ENCODE results near the gene DES. TPM values are rescaled to one million over a fixed set of nuclear protein-coding genes. Genes with fewer than 3 reads are reported as not detected.

DES gene
- total RNA-seq, 2 experiments from 2014 or later: not detected

GRCh38 chr2:219465659-219466561 lies 47.7 kb downstream of the DES start:
- Mint-ChIP-seq H3K4me1 (ENCODE audit: low read depth) (no peaks in the 10 kb centered on the region), H3K36me3 (no peaks in the 10 kb centered on the region), H3K4me3 (no peak overlapping the region), H3K27ac (no peak overlapping the region), H3K27me3 (no peaks in the 10 kb centered on the region), H3K9me3 (no peaks in the 10 kb centered on the region)
- no peak for DNase-seq
- ChIA-PET POLR2A (no interaction called here), CTCF (interaction anchor here (2.2 kb wide), 1 partner anchor 64 kb away, joined by 7 read pairs; no protein-coding TSS in a partner anchor)
- intact Hi-C loops (cut with micrococcal nuclease): no loop called here

GRCh38 chr2:219466816-219467735 lies 48.9 kb downstream of the DES start:
- DNase-seq: no peak
- ChIA-PET CTCF (interaction anchor here (1.7 kb wide), 1 partner anchor 62 kb away, joined by 4 read pairs; no protein-coding TSS in a partner anchor), POLR2A (no interaction called here)
- Mint-ChIP-seq H3K36me3 (no peaks in the 10 kb centered on the region), H3K27me3 (no peaks in the 10 kb centered on the region), H3K9me3 (no peaks in the 10 kb centered on the region), H3K27ac (no peak overlapping the region), H3K4me3 (no peak overlapping the region), H3K4me1 (ENCODE audit: low read depth) (no peaks in the 10 kb centered on the region)
- intact Hi-C loops (cut with micrococcal nuclease): no loop called here

GRCh38 chr2:219467736-219468075 lies 49.5 kb downstream of the DES start:
- POLR2A ChIA-PET: no interaction called here
- H3K4me1 Mint-ChIP-seq (ENCODE audit: low read depth): no peaks in the 10 kb centered on the region
- no peaks in the 10 kb centered on the region for H3K9me3 Mint-ChIP-seq
- no peak overlapping the region for H3K27ac Mint-ChIP-seq
- no peaks in the 10 kb centered on the region for H3K27me3 Mint-ChIP-seq
- intact Hi-C loops (cut with micrococcal nuclease): no loop called here
- H3K36me3 Mint-ChIP-seq: no peaks in the 10 kb centered on the region
- DNase-seq: no peak
- CTCF ChIA-PET: interaction anchor here (1.7 kb wide), 1 partner anchor 62 kb away, joined by 4 read pairs; no protein-coding TSS in a partner anchor
- no peak overlapping the region for H3K4me3 Mint-ChIP-seq

GRCh38 chr2:219468410-219469185 lies 50.4 kb downstream of the DES start:
- CTCF ChIA-PET: interaction anchor here (1.2 to 1.7 kb wide), 3 partner anchors 30 to 61 kb away, joined by 3 to 4 read pairs (median 4); partner anchors contain the start of gene GMPPA
- POLR2A ChIA-PET: no interaction called here
- Mint-ChIP-seq H3K27me3 (no peaks in the 10 kb centered on the region), H3K9me3 (no peaks in the 10 kb centered on the region), H3K4me3 (no peak overlapping the region), H3K36me3 (no peaks in the 10 kb centered on the region), H3K4me1 (ENCODE audit: low read depth) (no peaks in the 10 kb centered on the region), H3K27ac (no peak overlapping the region)
- intact Hi-C loops (cut with micrococcal nuclease): no loop called here
- no peak for DNase-seq

GRCh38 chr2:219469186-219469724 lies 51.1 kb downstream of the DES start:
- CTCF ChIA-PET: interaction anchor here (1.2 to 1.6 kb wide), 2 partner anchors 30 to 60 kb away, joined by 3 to 4 read pairs; partner anchors contain the start of gene GMPPA
- POLR2A ChIA-PET: no interaction called here
- no peaks in the 10 kb centered on the region for H3K9me3 Mint-ChIP-seq
- intact Hi-C loops (cut with micrococcal nuclease): no loop called here
- no peaks in the 10 kb centered on the region for H3K4me1 Mint-ChIP-seq (ENCODE audit: low read depth)
- DNase-seq: no peak
- H3K27me3 Mint-ChIP-seq: no peaks in the 10 kb centered on the region
- H3K27ac Mint-ChIP-seq: no peak overlapping the region
- H3K4me3 Mint-ChIP-seq: no peak overlapping the region
- H3K36me3 Mint-ChIP-seq: no peaks in the 10 kb centered on the region

GRCh38 chr2:219470429-219470828 lies 52.3 kb downstream of the DES start:
- no peak for DNase-seq
- POLR2A ChIA-PET: no interaction called here
- Mint-ChIP-seq H3K27me3 (no peaks in the 10 kb centered on the region), H3K4me1 (ENCODE audit: low read depth) (no peaks in the 10 kb centered on the region), H3K36me3 (no peaks in the 10 kb centered on the region), H3K9me3 (no peaks in the 10 kb centered on the region), H3K27ac (no peak overlapping the region), H3K4me3 (no peak overlapping the region)
- CTCF ChIA-PET: interaction anchor here (1.1 to 9.8 kb wide), 3 partner anchors 17 to 59 kb away, joined by 3 to 95 read pairs (median 4); partner anchors contain the start of gene GMPPA
- intact Hi-C loops (cut with micrococcal nuclease): no loop called here

GRCh38 chr2:219471476-219472371 lies 53.5 kb downstream of the DES start:
- DNase-seq: no peak
- H3K27me3 Mint-ChIP-seq: peaks cover 2% of the 10 kb centered on the region
- peaks cover 4% of the 10 kb centered on the region for H3K4me1 Mint-ChIP-seq (ENCODE audit: low read depth)
- no peaks in the 10 kb centered on the region for H3K9me3 Mint-ChIP-seq
- CTCF ChIA-PET: interaction anchor here (9.8 kb wide), 1 partner anchor 58 kb away, joined by 95 read pairs; no protein-coding TSS in a partner anchor
- H3K36me3 Mint-ChIP-seq: no peaks in the 10 kb centered on the region
- no peak overlapping the region for H3K4me3 Mint-ChIP-seq
- intact Hi-C loops (cut with micrococcal nuclease): no loop called here
- POLR2A ChIA-PET: no interaction called here
- H3K27ac Mint-ChIP-seq: no peak overlapping the region

GRCh38 chr2:219472629-219473187 lies 54.5 kb downstream of the DES start:
- intact Hi-C loops (cut with micrococcal nuclease): no loop called here
- H3K27me3 Mint-ChIP-seq: peaks cover 2% of the 10 kb centered on the region
- no peak overlapping the region for H3K4me3 Mint-ChIP-seq
- ChIA-PET POLR2A (no interaction called here), CTCF (interaction anchor here (0.7 to 9.8 kb wide), 2 partner anchors 57 to 70 kb away, joined by 4 to 95 read pairs; no protein-coding TSS in a partner anchor)
- H3K9me3 Mint-ChIP-seq: no peaks in the 10 kb centered on the region
- H3K36me3 Mint-ChIP-seq: no peaks in the 10 kb centered on the region
- peaks cover 4% of the 10 kb centered on the region for H3K4me1 Mint-ChIP-seq (ENCODE audit: low read depth)
- no peak overlapping the region for H3K27ac Mint-ChIP-seq
- no peak for DNase-seq

- Mint-ChIP-seq H3K9me3 (no peaks in the 10 kb centered on the region), H3K27me3 (peaks cover 2% of the 10 kb centered on the region), H3K27ac (no peak overlapping the region), H3K4me1 (ENCODE audit: low read depth) (peaks cover 4% of the 10 kb centered on the region), H3K36me3 (no peaks in the 10 kb centered on the region), H3K4me3 (no peak overlapping the region)
- ChIA-PET POLR2A (no interaction called here), CTCF (interaction anchor here (0.7 to 9.8 kb wide), 2 partner anchors 56 to 68 kb away, joined by 4 to 95 read pairs; no protein-coding TSS in a partner anchor)
- no peak for DNase-seq
- intact Hi-C loops (cut with micrococcal nuclease): no loop called here
These were observed 55.3 kb downstream of the DES start for GRCh38 chr2:219473511-219473910.

- ChIA-PET POLR2A (no interaction called here), CTCF (interaction anchor here (0.7 to 9.8 kb wide), 4 partner anchors 11 to 67 kb away, joined by 4 to 95 read pairs (median 11); no protein-coding TSS in a partner anchor)
- H3K27ac Mint-ChIP-seq: no peak overlapping the region
- peaks cover 4% of the 10 kb centered on the region for H3K4me1 Mint-ChIP-seq (ENCODE audit: low read depth)
- intact Hi-C loops (cut with micrococcal nuclease): no loop called here
- no peak for DNase-seq
- no peak overlapping the region for H3K4me3 Mint-ChIP-seq
- H3K9me3 Mint-ChIP-seq: no peaks in the 10 kb centered on the region
- H3K36me3 Mint-ChIP-seq: no peaks in the 10 kb centered on the region
- H3K27me3 Mint-ChIP-seq: peaks cover 2% of the 10 kb centered on the region
These were observed 56.3 kb downstream of the DES start for GRCh38 chr2:219474285-219475060.

Data from activated CD4-positive, alpha-beta memory T cell treated with anti-CD3 and anti-CD28 coated beads for 36 hours (primary cell).